T47D (cell line): ENCODE results near the gene TMEM82.

ENCODE experiments used
- DNase-seq, 2 experiments: peaks; one replicate each; pipeline versions ENCODE4 v3.0.0 to v3.0.0-alpha.2; 2011 to 2012; ENCODE audit warnings: low read depth in 1 of 2, low spot score in 1 of 2
- JUND ChIP-seq: IDR thresholded peaks from 2 replicates; pipeline ENCODE4 v1.6.1; 2012; ENCODE audit warnings: low read depth
- in situ Hi-C: cut with HindIII; loops from 2 replicates; pipeline ENCODE4 v1.10.0; 2016; ENCODE audit warnings: low sequenced_read_pairs, low pct_unique_long_range_greater_than_20kb

Gene TMEM82

GRCh38 chr1:15723631-15724246 lies 18.6 kb upstream of the TMEM82 start:
- in situ Hi-C loops: no loop called here
- no peak for TF ChIP-seq JUND
- DNase-seq: no peak

- in situ Hi-C loops: no loop called here
- no peak for DNase-seq
- TF ChIP-seq JUND: no peak
These were observed 17.1 kb upstream of the TMEM82 start for GRCh38 chr1:15724949-15725880.

GRCh38 chr1:15726508-15726907 lies 15.8 kb upstream of the TMEM82 start:
- DNase-seq: no peak
- no peak for TF ChIP-seq JUND
- in situ Hi-C loops: no loop called here

GRCh38 chr1:15727021-15727420 lies 15.3 kb upstream of the TMEM82 start:
- no peak for TF ChIP-seq JUND
- in situ Hi-C loops: no loop called here
- no peak for DNase-seq

- TF ChIP-seq JUND: no peak
- no peak for DNase-seq
- in situ Hi-C loops: no loop called here
These were observed 14.9 kb upstream of the TMEM82 start for GRCh38 chr1:15727424-15727823.

GRCh38 chr1:15727866-15728534 lies 14.3 kb upstream of the TMEM82 start:
- TF ChIP-seq JUND: no peak
- in situ Hi-C loops: no loop called here
- DNase-seq: no peak

GRCh38 chr1:15728937-15729657 lies 13.2 kb upstream of the TMEM82 start:
- in situ Hi-C loops: no loop called here
- no peak for DNase-seq
- TF ChIP-seq JUND: no peak

GRCh38 chr1:15730423-15730822 lies 11.9 kb upstream of the TMEM82 start:
- DNase-seq: no peak
- no peak for TF ChIP-seq JUND
- in situ Hi-C loops: no loop called here

GRCh38 chr1:15730936-15731335 lies 11.4 kb upstream of the TMEM82 start:
- no peak for DNase-seq
- TF ChIP-seq JUND: no peak
- in situ Hi-C loops: no loop called here

- DNase-seq: no peak
- no peak for TF ChIP-seq JUND
- in situ Hi-C loops: no loop called here
These were observed 10.3 kb upstream of the TMEM82 start for GRCh38 chr1:15731735-15732685.

GRCh38 chr1:15732686-15733081 lies 9.6 kb upstream of the TMEM82 start:
- no peak for TF ChIP-seq JUND
- in situ Hi-C loops: no loop called here
- no peak for DNase-seq

- TF ChIP-seq JUND: no peak
- no peak for DNase-seq
- in situ Hi-C loops: no loop called here
These were observed 9.0 kb upstream of the TMEM82 start for GRCh38 chr1:15733218-15733725.
